Coronary artery (tissue), 2 donors: ENCODE data around the gene PPM1K.

Source experiments
- DNase-seq: peaks from one replicate; pipeline ENCODE4 v3.0.0-alpha.2; 2017; ENCODE audit warnings: low spot score
- H3K27ac ChIP-seq, 2 donors: fragments of 200-600 bp; sonication (generic); one replicate each; pipeline ENCODE4 v1.5.1; 2016 to 2019
- H3K4me3 ChIP-seq: fragments of 200-600 bp; sonication (generic); 2 replicates; pipeline ENCODE4 v1.5.1; 2016; ENCODE audit warnings: mild to moderate bottlenecking, moderate library complexity
- TF ChIP-seq, protein P1 (sequence below): fragments of 200-600 bp; sonication (generic); IDR thresholded peaks from one replicate; pipeline ENCODE4 v1.5.1; 2019; ENCODE audit warnings: antibody characterized with exemption

PPM1K gene

DNA sequence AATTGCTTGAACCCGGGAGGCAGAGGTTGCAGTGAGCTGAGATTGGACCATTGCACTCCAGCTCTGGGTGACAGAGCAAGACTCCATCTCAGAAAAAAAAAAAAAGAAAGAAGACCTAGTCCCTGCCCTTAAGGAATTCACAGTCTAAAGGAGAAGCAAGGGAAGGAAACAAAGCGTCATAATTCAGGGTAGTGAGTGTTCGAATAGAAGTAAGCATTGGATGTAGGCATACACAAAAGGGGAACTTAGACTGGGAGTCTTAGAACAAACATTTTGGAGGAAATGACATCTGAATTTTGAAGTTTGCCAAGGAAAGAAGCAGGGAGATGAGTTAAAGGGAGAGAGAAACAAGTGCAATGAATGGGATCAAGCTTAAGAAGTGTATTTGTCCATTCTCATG, 32.4 kb downstream of the PPM1K start:
- TF ChIP-seq, protein P1, sequence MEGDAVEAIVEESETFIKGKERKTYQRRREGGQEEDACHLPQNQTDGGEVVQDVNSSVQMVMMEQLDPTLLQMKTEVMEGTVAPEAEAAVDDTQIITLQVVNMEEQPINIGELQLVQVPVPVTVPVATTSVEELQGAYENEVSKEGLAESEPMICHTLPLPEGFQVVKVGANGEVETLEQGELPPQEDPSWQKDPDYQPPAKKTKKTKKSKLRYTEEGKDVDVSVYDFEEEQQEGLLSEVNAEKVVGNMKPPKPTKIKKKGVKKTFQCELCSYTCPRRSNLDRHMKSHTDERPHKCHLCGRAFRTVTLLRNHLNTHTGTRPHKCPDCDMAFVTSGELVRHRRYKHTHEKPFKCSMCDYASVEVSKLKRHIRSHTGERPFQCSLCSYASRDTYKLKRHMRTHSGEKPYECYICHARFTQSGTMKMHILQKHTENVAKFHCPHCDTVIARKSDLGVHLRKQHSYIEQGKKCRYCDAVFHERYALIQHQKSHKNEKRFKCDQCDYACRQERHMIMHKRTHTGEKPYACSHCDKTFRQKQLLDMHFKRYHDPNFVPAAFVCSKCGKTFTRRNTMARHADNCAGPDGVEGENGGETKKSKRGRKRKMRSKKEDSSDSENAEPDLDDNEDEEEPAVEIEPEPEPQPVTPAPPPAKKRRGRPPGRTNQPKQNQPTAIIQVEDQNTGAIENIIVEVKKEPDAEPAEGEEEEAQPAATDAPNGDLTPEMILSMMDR: no peak
- DNase-seq: no peak
- Histone ChIP-seq H3K27ac (no peak overlapping the region), H3K4me3 (no peak overlapping the region)

DNA sequence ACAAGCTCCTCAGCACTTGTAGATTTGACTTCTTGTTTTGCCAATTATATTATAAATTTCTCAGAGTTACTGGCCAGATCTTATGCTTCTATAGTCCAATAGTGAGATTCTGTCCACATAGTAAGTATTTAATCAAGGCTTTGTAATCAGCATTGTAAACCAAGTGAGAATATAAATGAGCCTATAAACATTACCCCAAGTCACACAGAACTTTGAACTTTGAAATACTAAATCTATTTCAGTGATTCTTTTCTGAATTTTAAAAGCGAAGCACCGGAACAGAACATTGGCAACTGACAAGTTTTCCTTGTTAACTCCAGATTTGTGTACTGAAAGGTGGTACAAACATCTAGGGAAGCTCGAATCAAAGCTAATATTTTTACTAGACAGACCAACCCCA, 37.2 kb downstream of the PPM1K start:
- Histone ChIP-seq H3K4me3 (no peak overlapping the region), H3K27ac (no peak overlapping the region)
- TF ChIP-seq, protein P1: no peak
- no peak for DNase-seq

DNA sequence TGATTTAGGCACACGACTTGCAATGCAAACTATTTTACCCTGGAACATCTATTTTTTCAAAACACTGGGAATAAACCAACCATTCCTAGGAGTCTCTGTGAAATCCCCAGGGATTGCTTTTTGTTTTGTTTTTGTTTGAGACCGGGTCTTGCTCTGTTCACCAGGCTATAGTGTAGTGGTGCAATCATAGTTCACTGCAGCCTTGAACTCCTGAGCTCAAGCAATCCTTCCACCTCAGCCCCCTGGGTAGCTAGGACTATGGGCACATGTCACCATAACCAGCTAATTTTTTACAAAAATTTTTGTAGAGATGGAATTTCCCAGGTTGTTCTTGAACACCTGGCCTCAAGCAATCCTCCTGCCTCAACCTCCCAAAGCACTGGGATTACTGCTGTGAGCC, 37.8 kb downstream of the PPM1K start:
- Histone ChIP-seq H3K27ac (no peak overlapping the region), H3K4me3 (no peak overlapping the region)
- TF ChIP-seq, protein P1: no peak
- DNase-seq: no peak

DNA sequence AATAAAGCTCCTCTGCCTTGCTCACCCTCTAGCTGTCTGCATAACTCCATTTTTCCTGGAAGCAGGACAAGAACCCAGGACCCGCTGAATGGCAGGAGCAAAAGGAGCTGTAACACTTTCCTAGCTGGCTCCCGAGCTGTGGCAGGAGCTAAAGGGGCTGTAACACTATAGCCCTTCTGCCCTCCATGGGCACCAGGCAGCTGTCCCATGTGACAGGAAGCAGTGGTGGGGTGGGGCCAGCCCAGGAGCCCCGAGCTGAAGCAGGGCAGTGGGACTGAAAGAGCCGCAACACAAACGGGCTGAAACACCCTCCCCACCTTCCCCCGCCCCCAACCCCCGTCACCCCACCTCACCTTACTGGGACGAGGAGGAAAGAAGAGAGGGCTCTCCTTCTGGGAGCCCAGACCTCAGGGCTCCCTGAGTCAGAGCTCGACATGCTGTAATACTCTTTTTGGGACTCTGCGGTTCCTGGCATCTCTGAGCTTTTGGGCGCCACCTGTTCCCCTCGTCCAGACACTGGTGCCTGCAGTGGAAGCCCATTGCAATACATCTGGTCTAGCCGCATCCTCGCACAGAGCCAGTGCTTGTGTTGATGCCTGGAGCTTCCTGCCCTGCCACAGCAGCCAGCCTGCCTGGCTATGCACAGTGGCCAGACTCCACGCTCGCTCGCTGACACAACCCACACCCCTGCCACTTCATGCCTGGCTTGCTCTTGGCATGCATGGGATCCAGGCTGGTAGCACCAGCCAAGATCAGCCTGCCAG, 39.4 kb downstream of the PPM1K start:
- TF ChIP-seq, protein P1: no peak
- Histone ChIP-seq H3K27ac (no peak overlapping the region), H3K4me3 (no peak overlapping the region)
- DNase-seq: no peak

DNA sequence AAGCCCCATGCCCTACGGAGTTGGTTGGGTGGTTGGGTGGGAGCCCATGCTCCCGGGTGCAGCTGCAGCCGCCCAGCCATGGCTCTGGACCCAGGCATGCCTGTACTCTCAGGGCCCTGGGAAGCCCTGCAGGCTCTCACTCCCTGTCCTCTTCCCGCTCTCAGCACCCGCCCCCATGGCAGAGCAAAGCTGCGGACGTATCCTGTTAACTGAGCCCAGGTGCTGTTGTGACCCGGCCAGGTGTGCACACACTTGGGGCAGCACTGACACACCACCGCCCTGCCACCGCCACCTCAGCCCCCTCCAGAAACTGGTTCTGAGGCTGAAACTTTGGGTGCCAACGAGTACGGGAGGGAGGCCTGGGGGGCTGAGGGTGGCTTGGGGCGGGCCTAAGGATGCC, 40.3 kb downstream of the PPM1K start:
- TF ChIP-seq, protein P1: no peak
- H3K4me3 ChIP-seq: no peak overlapping the region
- DNase-seq: no peak
- no peak overlapping the region for H3K27ac ChIP-seq

DNA sequence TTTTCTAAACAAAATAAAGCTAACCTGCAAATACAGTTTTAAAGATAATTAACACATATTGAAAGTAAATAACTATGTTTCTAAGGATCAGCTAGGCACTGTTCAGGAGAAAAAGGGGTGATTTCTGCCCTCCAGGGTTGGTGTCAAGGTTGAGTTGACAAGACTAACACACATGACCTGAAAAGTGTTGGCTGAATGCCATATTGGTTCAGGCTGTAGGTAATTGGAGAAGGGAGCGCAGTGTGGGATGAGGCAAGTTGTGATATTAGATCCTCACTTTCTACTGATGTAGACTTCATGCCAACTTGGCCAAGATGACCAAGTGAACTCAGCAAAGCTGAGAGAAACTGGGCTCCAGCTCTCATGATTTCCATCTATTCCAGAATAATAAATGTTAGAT, 42.2 kb downstream of the PPM1K start:
- no peak for DNase-seq
- TF ChIP-seq, protein P1: no peak
- no peak overlapping the region for H3K27ac ChIP-seq

DNA sequence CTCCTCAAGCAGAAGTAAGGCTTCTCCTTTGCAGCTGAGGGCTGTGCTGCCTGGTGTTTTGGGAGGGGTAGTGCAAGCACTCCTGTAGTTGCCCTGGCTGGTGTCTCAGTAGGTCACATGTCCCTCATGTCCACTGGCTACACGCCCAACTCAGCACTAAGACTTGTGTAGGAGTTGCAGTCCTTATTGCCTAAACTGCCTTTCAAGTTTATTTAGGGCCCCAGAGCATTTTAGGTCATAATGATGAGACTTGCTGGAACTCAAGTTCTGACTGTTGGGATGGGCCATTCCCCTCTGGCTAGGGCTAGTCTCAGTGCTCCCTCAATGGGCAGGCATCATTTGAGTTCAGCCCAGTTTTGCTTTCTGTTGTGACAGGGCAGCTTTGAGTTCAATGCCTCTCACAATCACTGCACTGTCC, 44.1 kb downstream of the PPM1K start:
- DNase-seq: no peak
- TF ChIP-seq, protein P1: no peak
- H3K4me3 ChIP-seq: no peak overlapping the region
- H3K27ac ChIP-seq: no peak overlapping the region

More for the DNA sequence above, 42.2 kb downstream of the PPM1K start:
- H3K4me3 ChIP-seq: no peak overlapping the region
